ENCODE data around the gene KPNB1.

DNA sequence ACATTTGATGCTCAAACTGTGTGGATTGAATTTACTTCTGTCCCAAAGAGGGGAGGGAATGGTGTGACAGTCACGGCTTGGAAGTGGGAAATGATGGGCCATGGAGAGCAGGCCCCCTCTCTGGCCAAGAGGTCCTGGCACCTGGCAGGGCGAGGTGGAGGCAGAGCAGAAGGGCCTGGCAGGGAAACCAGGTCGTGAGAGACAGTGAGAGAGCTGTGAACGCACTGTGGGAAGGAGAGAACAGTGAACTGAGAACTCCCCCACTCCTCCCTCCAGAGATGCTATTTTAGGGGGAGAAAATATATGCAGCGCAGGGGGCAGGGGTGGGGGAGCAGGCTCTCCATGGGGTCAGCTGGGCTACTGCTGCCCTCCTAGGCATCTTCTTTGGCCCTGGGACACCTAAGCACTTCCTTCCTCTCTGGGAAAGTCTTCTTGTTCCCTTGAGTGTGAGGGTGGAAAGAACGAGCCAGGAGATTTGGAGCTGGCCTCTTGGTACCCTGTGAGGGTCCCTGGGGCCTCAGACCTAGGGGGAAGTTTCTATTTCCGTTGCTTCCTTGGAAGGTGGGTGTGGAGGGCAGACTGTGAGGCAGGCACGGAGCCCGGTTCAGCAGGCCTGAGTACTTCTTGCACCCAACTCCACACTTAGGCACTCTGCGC, 66.1 kb downstream of the KPNB1 start:
- TF ChIP-seq CTCF (IDR thresholded peaks at IDR 0.05) (no peak), POLR2A (IDR thresholded peaks at IDR 0.05) (no peak)

Measured in uterus (tissue), 2 donors.